Measurements from ENCODE around the gene GRHL1.
"Not testable (repeated sequence)": the region's sequence is repeated elsewhere in the genome, so short reads cannot be mapped to it uniquely, and the experiment has no call there.

Gene GRHL1

DNA sequence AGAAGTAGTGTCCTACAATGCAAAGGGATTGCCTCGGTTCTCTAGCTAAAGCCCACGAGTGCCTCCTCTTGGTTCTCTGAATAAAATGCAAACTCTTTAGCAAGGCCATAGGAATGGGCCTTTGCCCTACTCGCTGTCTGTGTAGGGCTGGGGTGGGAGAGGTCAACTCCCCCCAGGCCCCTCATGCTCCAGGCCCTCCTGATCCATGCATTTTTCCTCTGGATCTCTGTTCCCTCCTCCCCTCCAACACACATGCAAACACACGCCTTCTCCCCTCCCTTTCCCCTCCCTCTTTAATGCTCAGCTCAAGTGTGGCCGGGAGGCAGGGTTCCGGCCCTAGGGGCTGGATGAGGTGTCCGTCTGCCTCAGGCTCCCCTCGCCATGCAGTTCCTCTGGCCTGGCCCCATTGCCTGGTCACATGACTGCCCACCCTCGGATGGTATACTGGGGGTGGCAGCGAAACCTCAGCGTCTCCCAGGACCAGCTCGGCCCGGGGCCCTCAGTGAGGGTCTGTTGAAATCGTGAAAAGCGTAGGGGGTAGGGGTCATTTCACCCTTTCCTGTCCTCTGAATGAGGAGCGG lies 77.0 kb downstream of the GRHL1 start:
- DNase-seq = no peak

DNA sequence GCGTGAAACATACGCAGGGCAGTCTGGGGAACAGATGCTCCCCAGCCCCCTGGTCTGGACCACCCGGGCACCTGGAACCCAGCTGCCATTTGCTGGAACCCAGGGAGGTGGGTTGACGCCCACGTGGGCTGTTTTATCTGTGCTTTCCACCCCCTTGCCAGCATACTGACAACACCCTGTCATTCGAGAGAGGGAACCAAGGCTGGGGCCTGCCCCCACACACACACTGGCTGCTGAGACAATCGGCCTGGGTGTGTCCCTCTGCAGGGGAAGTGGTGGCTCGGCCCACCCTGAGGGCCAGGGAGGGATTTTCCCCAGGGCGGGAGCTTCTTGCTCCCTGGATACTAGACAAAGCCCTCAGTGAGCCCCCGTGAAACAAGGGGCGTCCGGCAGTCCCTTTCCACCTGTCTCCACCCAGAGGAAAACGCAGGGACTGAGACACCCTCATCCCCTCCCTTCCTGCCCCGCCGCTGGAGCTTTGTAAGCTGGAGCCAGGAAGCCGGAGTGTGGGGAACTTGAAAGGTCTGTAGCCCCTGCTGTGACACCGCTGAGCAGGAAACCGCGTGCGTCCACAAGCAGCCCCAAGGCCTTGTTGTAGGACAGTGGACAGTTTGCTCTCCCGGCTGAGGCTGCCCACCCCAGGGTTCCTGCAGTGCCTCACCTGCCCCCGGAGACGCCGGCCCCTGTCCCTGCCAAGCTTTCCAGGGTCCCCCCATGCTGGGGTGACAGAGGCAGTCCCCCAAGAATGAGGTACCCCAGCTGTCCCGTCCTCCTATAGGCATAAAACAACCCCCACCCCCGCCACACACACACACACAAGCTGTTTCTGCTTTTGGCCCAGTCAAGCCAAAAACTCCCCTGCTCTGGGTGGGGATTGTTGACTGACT lies 77.7 kb downstream of the GRHL1 start:
- no peak for DNase-seq

DNA sequence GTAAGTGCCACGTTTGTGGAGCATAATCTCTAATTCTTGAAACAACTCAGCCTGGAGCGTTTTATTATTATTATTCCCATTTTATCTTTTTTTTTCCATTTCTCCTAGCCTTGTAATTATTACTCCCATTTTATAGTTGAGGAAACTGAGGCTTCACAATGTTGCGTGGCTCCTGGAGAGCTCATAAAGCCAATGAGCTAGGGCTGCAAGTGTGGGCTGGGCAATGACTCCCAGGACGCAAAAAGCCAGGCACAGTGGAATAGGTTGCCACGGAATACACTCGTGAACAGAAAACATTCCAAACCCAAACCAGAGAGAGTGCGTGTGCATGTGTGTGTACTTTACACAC lies 78.4 kb downstream of the GRHL1 start:
- DNase-seq = no peak

DNA sequence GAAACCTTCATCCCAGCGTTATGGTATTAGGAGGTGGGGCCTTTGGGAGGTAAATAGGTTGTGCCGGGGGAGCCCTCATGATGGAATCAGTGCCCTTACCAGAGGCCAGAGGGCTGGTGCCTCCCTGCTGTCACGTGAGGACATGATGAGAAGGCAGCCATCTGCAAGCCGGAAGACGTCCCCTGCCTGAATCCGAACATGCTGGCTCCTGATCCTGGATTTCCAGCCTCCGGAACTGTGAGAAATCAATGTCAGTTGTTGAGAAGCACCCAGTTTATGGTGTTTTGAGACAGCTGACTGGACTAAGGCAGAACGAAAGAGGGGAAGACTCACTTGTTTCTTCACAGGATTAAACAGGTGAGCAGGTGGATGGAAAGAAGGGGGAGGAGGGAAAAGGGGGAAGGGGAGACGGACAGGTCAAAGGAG lies 78.8 kb downstream of the GRHL1 start:
- no peak for DNase-seq

DNA sequence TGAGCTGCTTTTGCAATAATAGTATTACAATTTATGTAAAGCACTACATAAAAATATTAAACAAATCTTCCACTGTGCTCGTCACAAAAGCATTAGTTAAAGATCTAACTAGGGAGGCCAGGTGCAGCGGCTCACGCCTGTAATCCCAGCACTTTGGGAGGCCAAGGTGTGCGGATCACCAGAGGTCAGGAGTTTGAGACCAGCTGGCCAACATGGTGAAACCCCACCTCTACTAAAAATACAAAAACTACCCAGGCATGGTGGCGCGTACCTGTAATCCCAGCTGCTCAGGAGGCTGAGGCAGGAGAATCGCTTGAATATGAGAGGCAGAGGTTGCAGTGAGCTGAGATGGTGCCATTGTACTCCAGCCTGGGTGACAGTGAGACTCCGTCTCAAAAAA lies 79.3 kb downstream of the GRHL1 start:
- DNase-seq = not testable (repeated sequence)

DNA sequence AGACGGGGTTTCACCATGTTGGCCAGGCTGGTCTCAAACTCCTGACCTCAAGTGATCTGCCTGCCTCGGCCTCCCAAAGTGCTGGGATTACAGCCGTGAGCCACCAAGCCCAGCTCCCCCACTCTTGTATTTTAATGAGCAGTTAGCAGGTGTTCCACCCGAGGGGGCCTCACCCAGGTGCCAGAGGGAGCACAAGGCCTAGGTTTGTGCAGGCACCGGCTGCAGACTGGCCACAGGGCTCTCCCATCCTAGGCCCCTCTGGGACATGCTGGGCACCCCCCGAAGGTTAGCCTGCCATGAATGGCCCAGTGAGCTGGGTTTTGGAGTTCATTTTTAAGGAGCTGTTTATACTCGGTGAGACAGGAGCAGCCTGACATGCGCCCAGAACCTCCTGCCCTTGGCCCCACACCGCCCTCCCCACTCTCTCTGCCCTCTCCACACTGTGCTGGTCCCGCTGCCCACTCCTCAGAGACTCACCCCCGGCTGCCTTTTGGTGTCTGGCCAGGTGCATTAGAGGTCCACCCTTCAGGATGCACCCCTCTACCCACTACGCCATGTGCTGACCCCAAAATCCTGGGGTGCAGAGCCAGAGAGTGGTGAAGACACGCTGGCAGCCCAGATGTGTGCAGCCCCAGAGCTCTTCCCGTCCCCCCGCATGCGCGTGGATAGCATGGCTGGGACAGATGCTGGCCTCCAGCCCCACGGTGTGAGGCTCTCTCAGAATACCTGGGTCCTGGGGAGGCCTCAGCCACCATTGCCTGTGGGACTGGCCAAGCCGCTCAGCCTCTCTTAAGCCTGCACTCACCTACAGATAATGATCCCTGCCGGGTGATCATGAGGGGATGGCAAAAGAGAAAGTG lies 80.6 kb downstream of the GRHL1 start:
- DNase-seq = no peak

DNA sequence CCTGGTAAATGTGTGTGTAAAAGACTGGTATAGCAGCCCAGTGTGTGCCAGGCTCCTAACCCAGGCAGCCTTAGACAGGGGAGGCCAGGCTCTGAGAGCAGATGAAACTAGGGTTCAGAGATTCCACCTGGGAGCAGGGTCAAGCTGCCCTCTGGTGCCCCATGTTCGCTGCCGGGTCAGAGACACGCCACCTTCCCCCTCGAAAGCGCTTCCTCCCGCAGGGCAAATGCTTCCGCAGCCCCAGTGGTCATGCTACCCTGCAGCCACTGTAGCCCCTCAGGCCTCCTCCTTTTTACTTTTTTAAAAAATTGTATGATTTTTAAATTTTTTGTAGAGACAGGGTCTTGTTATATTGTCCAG lies 81.2 kb downstream of the GRHL1 start:
- no peak for DNase-seq

DNA sequence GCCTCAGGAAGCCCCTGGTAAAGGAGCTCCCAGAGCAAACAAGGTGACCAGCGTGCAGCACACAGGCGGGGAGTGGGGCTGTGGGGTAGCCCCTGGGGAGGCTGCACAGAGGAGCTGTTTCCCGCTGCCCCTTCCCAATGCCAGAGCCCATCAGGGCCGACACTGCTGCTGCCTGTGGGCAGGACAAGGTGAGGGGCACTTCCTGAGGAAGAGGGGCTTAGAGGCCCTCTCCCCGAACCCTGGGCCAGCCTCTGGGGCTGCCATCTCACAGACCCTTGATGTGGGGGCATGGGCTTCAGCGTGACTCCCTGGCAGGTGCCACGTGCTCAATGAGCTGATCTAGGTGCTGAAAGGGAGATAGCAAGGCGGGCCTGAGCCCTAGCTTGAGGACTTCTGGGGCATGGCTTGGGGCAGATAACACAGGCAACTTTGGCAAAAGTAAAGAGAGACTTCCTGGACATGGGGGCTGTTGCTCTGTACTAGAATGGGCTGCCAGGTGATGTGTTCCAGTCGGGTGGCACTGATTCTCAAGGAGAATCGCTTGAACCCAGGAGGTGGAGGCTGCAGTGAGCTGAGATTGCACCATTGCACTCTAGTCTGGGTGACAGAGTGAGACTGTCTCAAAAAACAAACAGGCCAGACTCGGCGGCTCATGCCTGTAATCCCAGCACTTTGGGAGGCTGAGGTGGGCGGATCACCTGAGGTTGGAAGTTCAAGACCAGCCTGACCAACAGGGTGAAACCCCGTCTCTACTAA lies 81.9 kb downstream of the GRHL1 start:
- DNase-seq = no peak

DNA sequence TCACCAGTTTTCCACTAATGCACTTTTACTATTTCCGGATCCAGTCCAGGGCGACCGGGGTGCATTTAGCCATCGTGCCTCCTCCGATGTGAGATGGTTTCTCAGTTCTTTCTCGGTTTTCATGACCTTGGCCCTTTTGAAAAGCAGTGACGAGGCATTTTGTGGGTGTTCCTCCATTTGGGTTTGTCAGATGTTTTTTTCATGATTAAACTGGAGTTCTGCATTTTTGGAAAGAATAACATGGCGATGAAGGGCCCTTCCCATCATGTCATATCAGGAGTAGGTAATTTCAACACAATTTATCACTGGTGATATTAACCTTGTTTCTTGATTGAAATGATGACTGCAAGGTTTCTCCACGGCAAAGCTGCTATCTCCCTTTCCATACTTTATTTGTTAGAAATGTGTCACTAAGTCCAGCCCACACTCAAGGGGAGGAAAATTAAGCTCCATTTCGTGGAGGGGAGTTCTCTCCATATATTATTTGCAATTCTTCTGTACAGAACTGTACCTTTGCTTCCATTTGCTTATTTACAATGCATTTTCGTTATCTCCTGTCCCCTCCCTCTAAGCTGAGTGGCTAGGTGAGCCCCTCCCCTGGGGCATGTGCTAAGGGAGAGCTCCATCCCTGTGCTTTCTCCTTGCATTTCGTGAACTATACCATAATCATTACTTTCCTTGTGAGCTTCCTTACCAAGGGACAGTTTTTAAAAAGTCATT lies 83.0 kb downstream of the GRHL1 start:
- DNase-seq = no peak

DNA sequence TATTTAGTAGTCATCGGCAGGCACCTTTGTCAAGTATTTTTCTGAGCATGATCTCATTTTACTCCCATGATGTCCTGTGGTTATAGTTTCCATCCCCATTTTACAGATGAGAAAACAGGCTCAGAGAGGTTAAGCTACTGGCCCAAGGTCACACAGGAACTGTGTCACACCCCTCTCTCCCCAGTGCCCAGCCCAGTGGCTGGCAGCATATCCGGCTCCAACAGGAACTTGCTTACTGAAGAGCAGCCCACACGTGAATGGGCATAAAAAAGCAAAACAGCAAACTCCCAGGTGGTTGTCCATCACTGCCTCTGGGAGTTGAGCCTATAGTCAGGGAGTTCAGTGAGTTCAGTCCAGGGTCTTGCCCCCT lies 83.5 kb downstream of the GRHL1 start:
- no peak for DNase-seq

DNA sequence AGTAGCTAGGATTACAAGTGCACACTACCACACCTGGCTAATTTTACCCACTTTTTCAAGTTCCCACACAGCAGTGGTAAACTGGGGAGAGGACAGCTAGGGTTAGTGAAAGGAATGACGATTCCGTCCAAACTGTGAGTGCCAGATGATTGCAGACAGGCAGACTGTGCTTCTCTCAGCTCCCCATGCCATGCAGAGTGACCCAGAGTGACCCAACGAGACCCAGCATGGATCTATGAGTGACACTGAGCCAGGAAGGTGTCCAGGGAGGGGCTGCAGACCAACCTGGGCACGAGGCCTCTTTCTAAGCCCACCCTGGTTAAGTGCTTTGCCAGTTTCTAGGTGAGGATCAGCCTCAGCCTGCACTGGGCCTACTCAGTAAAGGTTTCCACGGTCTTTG lies 84.1 kb downstream of the GRHL1 start:
- DNase-seq = no peak

DNA sequence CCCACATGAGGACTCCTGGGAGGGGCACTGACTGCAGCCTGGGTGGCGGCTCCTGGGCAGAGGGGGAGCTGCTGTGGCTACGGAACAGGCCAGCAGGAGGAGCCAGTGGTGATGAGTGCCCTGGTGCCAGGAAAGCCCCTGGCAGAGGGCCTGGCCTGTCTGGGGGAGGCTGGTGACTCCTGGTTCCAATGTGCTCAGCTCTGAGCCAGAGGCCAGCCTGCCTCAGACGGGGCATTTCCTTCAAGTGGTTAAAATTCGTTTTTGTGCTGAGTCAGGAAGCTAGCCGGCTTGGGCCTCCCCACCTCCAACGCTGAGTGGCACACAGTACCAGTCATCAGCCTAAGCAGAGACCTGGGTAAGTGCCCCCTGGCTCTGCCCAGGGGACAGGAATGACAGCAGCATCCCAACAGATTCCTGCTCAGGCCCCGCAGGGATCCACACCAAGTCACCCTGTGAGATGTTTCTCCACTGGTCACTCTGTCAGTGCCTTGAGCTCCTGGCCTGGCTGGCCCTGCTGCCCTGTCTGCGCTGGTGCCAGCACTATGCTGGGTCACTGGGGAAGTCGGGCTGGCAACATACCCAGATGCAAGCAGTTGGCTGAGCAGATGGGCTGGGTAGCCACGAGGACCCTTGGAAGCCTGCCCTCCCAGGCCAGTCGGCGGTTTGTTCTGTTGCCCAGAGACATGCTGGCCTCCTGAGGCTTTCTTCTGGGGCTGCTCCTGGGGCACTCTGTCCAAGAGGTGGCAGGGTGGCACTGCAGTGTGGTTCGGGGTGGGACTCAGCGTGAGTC lies 84.8 kb downstream of the GRHL1 start:
- DNase-seq = no peak

DNA sequence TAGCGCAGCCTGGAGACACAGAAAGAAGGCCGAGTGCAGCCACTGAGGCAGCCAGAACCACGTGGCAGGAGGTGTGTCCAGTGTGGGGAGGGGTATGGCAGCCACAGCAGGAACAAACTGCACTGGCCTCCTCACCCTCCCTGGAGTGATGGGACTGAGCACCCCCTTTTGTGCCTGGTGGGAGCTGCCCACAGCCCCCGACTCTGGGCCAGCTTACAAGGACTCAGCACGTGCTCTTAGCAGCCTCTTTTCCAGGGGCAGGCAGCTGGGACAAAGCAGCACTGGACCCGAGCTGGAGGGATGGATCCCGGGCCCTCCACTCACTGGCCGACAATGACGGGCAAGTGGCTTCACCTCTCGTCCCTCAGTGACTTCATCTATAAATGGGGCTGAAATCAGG lies 86.6 kb downstream of the GRHL1 start:
- DNase-seq = no peak

DNA sequence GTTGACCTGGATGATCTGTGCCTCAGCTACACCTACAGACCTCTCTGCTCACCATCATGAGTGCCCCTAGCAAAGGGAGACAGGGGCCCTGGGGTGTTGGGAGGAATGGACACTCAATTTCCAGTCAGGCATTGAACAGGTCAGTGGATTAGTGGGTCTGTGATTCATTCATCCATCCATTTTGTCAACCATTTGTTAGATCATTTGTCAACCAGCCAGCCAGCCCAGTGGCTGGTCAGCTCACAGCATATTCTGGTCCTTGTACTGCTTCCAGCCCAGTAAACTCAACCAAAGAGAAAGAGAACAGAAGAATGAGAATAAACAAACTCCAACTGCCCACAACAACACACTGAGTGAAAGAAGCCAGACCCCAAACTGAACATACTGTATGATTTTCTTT lies 87.2 kb downstream of the GRHL1 start:
- DNase-seq = no peak

DNA sequence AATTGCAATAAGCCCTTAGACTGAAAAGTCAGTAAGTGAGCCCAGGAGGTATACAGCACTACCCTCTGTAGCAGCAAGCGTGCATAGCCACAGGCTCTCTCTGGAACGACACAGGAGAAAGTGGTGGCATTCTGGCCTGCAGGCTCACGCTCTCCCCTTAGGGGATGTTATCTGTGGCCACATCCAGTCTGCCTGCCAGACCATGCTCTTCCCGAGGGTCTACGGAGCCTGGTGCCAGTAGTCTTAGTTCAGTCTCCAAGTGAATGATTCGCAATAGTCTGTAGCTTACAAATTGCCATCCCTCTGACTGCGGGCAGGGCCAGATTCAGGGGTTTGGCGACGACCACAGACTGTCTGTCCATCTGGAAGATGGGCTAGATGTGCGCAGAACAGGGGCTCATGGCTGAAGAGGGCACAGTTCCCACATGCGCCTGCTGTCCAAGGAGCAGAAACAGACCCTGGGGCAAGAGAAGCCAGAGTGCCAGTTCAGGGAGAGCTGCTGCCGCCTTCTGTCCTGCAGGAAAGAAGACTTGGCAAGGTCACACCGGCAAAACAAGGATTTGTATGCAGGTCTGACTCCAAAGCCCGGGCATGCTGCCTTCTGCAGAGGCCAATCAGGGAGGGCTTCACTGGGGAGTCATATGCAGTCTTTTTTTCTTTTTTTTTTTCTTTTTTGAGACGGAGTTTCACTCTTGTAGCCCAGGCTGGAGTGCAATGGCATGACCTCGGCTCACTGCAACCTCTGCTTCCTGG lies 88.3 kb downstream of the GRHL1 start:
- no peak for DNase-seq

DNA sequence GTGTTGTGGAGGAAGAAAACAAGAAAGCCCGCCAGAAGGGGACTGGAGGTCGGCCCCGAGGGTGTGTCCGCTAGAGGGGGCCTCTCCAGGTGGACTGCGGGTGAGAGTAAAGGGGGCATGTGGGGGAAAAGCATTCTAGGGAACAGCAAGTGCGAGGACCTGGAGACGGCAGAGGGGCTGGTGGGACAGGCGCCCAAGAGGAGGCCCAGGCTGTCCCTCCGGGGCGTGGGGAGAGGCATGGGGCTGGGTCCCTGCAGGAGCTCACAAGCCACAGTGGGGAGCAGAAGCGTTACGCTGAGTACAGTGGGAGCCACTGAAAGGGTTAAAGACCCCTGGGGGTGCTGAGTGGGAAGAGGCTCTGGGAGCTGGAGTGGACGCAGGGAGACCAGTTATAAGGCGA lies 90.2 kb downstream of the GRHL1 start:
- no peak for DNase-seq

DNA sequence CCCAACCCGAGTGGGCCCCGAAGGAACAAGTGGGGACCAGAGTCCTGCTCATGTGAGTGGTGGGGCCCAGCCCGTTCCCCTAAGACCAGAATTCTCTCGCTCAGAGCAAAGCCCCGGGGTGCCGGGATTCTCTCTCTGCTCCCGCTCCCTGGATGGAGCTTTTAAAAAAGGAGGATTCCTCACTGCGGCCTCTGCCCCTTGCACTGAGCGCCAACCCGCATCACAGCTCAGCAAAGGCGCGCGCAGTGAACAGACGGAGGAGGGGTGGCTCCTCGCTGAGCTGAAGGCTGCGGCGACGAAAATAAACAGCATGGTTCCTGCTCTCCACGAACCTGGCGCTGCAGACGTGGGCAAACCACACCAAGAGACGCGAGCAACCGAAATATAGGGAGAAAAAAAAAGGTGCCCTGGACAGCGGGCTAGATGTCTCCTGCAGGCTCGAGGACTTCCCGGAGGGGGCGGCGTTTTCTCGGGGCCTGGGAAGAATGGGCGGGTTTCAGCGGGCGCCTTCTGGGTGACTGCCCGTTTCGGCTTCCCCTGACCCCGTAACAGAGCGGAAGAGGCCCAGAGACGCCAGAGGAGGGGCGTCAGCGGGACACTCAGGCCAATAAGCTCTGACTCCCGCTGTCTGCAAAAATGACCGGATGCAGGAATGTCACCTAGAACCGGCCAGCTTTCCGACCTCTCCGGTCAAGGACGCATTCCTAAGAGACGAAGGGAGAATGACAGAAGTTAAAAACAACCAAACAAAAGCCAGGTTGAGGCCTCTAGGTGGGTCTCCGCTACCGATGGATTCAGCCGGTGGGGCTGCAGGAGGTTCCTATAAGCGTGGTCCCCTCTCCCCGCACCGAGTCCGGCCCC lies 91.0 kb downstream of the GRHL1 start:
- DNase-seq = no peak

DNA sequence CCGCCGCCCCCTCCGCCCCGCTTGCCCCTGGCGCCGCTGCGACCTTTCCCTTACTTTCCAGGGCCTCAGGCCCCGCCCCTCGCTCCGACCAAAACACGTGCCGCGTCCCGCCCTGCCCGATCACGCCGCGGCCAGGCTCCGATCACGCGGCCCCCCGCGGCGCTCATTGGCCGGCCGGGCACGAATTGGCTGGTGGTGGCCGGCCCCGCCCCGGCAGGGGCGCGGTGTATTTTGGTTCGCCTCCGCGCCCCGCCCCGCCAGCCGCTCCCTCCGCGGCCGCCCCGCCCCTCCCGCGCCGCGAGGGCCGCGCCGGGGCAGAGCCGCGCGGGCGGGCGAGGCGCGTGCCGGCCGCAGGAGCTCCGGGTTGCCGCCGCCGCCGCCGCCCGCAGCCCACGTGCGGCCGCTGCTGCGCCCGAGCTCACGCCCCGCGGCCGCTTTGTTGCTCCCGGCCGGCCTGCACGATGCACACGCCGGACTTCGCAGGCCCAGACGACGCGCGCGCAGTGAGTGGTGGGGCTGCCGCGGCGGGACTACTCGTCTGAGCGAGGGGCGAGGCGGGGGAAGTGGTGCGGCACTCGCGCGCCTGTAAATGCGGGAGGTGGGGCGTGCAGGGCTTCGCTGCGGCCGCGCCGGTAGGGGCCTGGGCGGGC lies 91.9 kb downstream of the GRHL1 start, which contains the start of gene KLF11:
KLF11 (plus strand) TSS at position 295 of the 650 bp plus-strand sequence; CDS start at position 462, 167 bp downstream.
- peak; percentile 5 for DNase-seq
